GM19452 (cell line): ENCODE measurements around the gene GSTP1.
"Not testable (repeated sequence)": the region's sequence is repeated elsewhere in the genome, so short reads cannot be mapped to it uniquely, and the experiment has no call there.

Experiments used
- ATAC-seq: cut with Tn5 transposase; IDR thresholded peaks from one replicate; pipeline ENCODE4 v1.9.1; 2021; ENCODE audit not compliant: unreplicated experiment

GSTP1 gene

GRCh38 chr11:67613960-67614715 is 30.5 kb downstream of the GSTP1 start:
- ATAC-seq, result peak; percentile 84

GRCh38 chr11:67614730-67615714 is 31.4 kb downstream of the GSTP1 start:
- ATAC-seq, result no peak

GRCh38 chr11:67615728-67616430 is 32.3 kb downstream of the GSTP1 start:
- ATAC-seq, result no peak

- ATAC-seq, result no peak
Measured at GRCh38 chr11:67616431-67617242, 33.0 kb downstream of the GSTP1 start.

- ATAC-seq, result no peak
Measured at GRCh38 chr11:67617243-67617953, 33.8 kb downstream of the GSTP1 start.

- not testable (repeated sequence) for ATAC-seq
Measured at GRCh38 chr11:67618901-67619659, 35.5 kb downstream of the GSTP1 start.

GRCh38 chr11:67619683-67620618 is 36.3 kb downstream of the GSTP1 start:
- ATAC-seq, result not testable (repeated sequence)

GRCh38 chr11:67620621-67621020 is 37.0 kb downstream of the GSTP1 start:
- ATAC-seq, result not testable (repeated sequence)

GRCh38 chr11:67621928-67622327 is 38.3 kb downstream of the GSTP1 start:
- ATAC-seq, result not testable (repeated sequence)

GRCh38 chr11:67622905-67623304 is 39.3 kb downstream of the GSTP1 start:
- not testable (repeated sequence) for ATAC-seq

GRCh38 chr11:67623795-67624194 is 40.2 kb downstream of the GSTP1 start:
- ATAC-seq, result not testable (repeated sequence)

GRCh38 chr11:67626131-67626833 is 42.7 kb downstream of the GSTP1 start:
- not testable (repeated sequence) for ATAC-seq

- ATAC-seq, result no peak
Measured at GRCh38 chr11:67626970-67627369, 43.4 kb downstream of the GSTP1 start.

- ATAC-seq, result no peak
Measured at GRCh38 chr11:67627441-67627811, 43.8 kb downstream of the GSTP1 start.

GRCh38 chr11:67627812-67628624 is 44.4 kb downstream of the GSTP1 start:
- no peak for ATAC-seq

GRCh38 chr11:67628710-67629385 is 45.2 kb downstream of the GSTP1 start:
- ATAC-seq, result no peak
